Spleen (tissue), 11 donors: ENCODE measurements around the gene FOXK2. TPM values are rescaled to one million over a fixed set of nuclear protein-coding genes. Genes with fewer than 3 reads are reported as not detected.

Experiments
- DNase-seq: peaks from one replicate; pipeline ENCODE4 v3.0.0-alpha.2; 2020
- H3K27ac ChIP-seq, 8 donors: fragments of 200-600 bp; sonication (generic) in 7 of 8; 1 replicate in 4 of 8; 2 replicates in 4 of 8; pipeline versions ENCODE4 v1.5.0 to v1.8.0; 2016 to 2021; ENCODE audit warnings: inconsistent platforms in 4 of 8, mild to moderate bottlenecking in 4 of 8, moderate library complexity in 1 of 8
- H3K27me3 ChIP-seq, 7 donors: fragments of 200-600 bp; sonication (generic) in 6 of 7; replicated peaks in 1 of 7; 1 replicate in 4 of 7; 2 replicates in 3 of 7; pipeline versions ENCODE4 v1.5.0 to v1.8.0; 2016 to 2021; ENCODE audit warnings: inconsistent platforms in 3 of 7, mild to moderate bottlenecking in 1 of 7
- H3K36me3 ChIP-seq, 6 donors: fragments of 200-600 bp; sonication (generic) in 5 of 6; 1 replicate in 4 of 6; 2 replicates in 2 of 6; pipeline versions ENCODE4 v1.5.0 to v1.8.0; 2016 to 2021; ENCODE audit warnings: inconsistent platforms in 2 of 6
- H3K4me1 ChIP-seq, 6 donors: fragments of 200-600 bp; sonication (generic) in 5 of 6; 1 replicate in 3 of 6; 2 replicates in 3 of 6; pipeline versions ENCODE4 v1.5.0 to v1.8.0; 2016 to 2021; ENCODE audit warnings: inconsistent platforms in 3 of 6
- H3K4me3 ChIP-seq, 8 donors: fragments of 200-600 bp; sonication (generic) in 7 of 8; 1 replicate in 4 of 8; 2 replicates in 4 of 8; pipeline versions ENCODE4 v1.5.0 to v1.8.0; 2016 to 2021; ENCODE audit warnings: inconsistent platforms in 4 of 8, mild to moderate bottlenecking in 4 of 8, moderate library complexity in 2 of 8
- H3K9me3 ChIP-seq, 8 donors: fragments of 200-600 bp; sonication (generic) in 7 of 8; 1 replicate in 4 of 8; 2 replicates in 4 of 8; pipeline versions ENCODE4 v1.5.0 to v1.8.0; 2016 to 2021; ENCODE audit warnings: inconsistent platforms in 4 of 8
- POLR2A ChIP-seq, 3 donors: fragments of 450-650 bp; IDR thresholded peaks; one replicate each; pipeline ENCODE4 v1.5.1; 2017; ENCODE audit warnings: antibody characterized with exemption in 3 of 3, mild to moderate bottlenecking in 1 of 3
- POLR2AphosphoS5 ChIP-seq, 3 donors: sonication (generic); formaldehyde crosslinking; IDR thresholded peaks; one replicate each; pipeline ENCODE4 v1.5.1; 2017; ENCODE audit warnings: antibody characterized with exemption in 3 of 3
- WGBS, 5 donors: extraction: QIAGEN DNeasy Blood & Tissue Kit in 3 of 5; methylation state at CpG; one replicate each; pipeline versions ENCODE4 v1.1.5 to v1.1.7; 2013 to 2018; 5-methylcytosine and 5-hydroxymethylcytosine counted together
- intact Hi-C: fragments of 100-400 bp; cut with DNase I; formaldehyde crosslinking; loops from one replicate; pipeline ENCODE4 v1.15.0; 2023; ENCODE audit warnings: low total_unique reads
- polyA plus RNA-seq, 3 donors: library from polyadenylated mRNA; stranded (reverse); fragments of 200-250 nt; gene quantifications; one replicate each; pipeline ENCODE4 v1.2.1, GENCODE V29; 2013
- total RNA-seq, 7 donors: library from RNA; depleted of rRNA in 3 of 7; stranded (reverse); fragments of >200 nt in 3 of 7; fragmentation: NEBNext Ultra II Directional in 4 of 7; extraction: Animal tissue kit (Norgen Biotek cat#: 25700) in 4 of 7; gene quantifications; one replicate each; pipeline versions ENCODE4 v1.1.0 to v1.2.1, GENCODE V29; 2016 to 2021
- TF ChIP-seq, protein P1 (sequence below), 11 experiments: fragments of 200-600 bp in 7 of 11; fragments of 450-650 bp in 4 of 11; sonication (generic) in 4 of 11; IDR thresholded peaks in 8 of 11; conservative IDR thresholded peaks in 3 of 11; 1 replicate in 7 of 11; 2 replicates in 4 of 11; pipeline versions ENCODE4 v1.4.0 to v1.8.0; 2016 to 2021; ENCODE audit warnings: antibody characterized with exemption in 11 of 11, inconsistent platforms in 4 of 11, mild to moderate bottlenecking in 1 of 11
- donor health status: healthy with polysubstance abuse.
- donor health status: DM: no; HTN: no; CAD: no; lungs with moderate emphysema.
- donor health status: DM: no; HTN: no; CAD: no.
- donor health status: Bipolar disorder and iron deficiency.
- donor health status: healthy.
- donor health status: DM: no; HTN: no; CAD: no.
- donor health status: DM: yes; HTN: yes; CAD: no.

The FOXK2 gene
- total and polyA plus RNA-seq, 10 donors, result 10.4 to 55.1 (median 45.2) TPM

DNA sequence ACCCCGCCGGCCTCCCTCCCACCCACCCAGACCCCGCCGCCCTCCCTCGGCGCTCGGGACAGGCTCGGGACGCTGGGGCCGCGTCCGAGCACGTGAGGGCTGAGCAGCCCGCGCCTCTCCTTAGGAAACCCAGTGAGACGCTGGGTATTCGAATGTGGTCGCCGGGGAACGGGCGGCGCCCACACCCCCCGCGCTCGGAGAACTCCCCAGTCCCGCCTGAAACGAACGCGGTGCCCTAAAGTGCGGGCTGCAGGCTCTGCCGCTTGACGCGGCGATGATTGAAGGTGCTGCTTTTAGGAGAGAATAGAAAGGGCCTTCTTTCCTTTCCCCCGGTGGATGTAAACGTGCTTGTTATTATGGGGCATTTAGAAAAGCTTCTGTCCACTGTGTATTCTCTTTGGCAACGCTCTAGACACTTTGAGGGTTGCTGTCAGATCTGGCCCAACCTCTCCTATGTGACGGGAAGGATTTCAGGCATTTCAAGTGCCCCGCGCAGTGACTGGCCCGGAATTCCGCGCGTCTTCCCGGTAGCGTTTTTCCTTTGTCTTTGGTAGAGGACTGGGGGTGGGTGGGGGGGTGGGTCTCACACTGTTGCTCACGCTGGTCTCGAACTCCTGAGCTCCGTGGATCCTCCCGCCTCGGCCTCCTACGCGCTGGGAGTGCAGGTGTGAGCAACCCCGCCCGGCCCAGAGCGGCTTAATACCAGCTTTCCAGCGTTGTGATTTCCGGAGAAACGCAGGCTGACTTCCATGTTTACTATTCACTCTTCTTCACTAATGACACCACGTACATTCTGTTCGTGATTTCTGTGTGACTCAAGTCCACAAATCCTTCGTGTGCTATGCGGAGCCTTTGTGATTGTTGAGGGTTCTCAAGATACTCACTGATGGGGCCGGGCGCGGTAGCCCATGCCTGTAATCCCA lies 21.8 kb upstream of the FOXK2 start:
- H3K27ac ChIP-seq, result peak overlapping the region; percentile 39 to 92 (median 86)
- H3K36me3 ChIP-seq, result no peaks in the 10 kb centered on the region
- DNase-seq, result peak; percentile 85
- intact Hi-C loops, result loop anchor here (10.0 kb wide), 1 partner anchor 57 kb away; no protein-coding TSS in a partner anchor
- H3K4me1 ChIP-seq, result peaks cover 5 to 55% (median 44%) of the 10 kb centered on the region in 6 donors
- H3K27me3 ChIP-seq, result no peaks in the 10 kb centered on the region
- 8 to 16% (median 9%) methylated on average over 29 to 66 of the region's 66 CpGs for WGBS, 5 donors
- peak overlapping the region; percentile 15 to 85 (median 65) for H3K4me3 ChIP-seq
- no peak for TF ChIP-seq POLR2A (IDR thresholded peaks at IDR 0.05)
- TF ChIP-seq, protein P1, sequence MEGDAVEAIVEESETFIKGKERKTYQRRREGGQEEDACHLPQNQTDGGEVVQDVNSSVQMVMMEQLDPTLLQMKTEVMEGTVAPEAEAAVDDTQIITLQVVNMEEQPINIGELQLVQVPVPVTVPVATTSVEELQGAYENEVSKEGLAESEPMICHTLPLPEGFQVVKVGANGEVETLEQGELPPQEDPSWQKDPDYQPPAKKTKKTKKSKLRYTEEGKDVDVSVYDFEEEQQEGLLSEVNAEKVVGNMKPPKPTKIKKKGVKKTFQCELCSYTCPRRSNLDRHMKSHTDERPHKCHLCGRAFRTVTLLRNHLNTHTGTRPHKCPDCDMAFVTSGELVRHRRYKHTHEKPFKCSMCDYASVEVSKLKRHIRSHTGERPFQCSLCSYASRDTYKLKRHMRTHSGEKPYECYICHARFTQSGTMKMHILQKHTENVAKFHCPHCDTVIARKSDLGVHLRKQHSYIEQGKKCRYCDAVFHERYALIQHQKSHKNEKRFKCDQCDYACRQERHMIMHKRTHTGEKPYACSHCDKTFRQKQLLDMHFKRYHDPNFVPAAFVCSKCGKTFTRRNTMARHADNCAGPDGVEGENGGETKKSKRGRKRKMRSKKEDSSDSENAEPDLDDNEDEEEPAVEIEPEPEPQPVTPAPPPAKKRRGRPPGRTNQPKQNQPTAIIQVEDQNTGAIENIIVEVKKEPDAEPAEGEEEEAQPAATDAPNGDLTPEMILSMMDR (IDR thresholded peaks at IDR 0.05 in 8 of 11, conservative IDR thresholded peaks at IDR 0.05 in 3 of 11), result no peak
- no peak for TF ChIP-seq POLR2AphosphoS5 (IDR thresholded peaks at IDR 0.05)
- no peaks in the 10 kb centered on the region for H3K9me3 ChIP-seq

DNA sequence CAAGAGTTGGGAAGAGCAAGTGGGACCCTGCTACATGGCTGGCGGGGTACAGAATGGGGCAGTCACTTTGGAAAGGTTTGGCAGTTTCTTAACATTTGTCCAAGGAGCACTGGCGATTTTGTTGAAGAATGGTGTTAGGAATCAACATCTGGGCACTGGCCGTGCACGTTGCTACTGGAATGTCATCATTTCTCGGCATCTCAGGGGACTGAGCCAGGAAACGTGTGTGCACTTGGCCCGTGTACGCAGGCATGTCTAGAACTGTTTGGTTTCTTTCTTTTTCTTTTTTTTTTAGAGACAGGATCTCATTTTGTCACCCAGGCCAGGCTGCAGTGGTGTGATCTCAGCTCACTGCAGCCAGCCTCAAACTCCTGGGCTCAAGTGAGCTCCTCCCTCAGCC lies 17.3 kb upstream of the FOXK2 start:
- H3K4me3 ChIP-seq, result no peak overlapping the region
- no peak for DNase-seq
- H3K4me1 ChIP-seq, result peaks cover 0 to 28% (median 17%) of the 10 kb centered on the region in 6 donors
- H3K36me3 ChIP-seq, result no peaks in the 10 kb centered on the region
- WGBS, 5 donors, result 59 to 71% (median 61%) methylated on average over 8 of the region's 8 CpGs
- intact Hi-C loops, result no loop called here
- no peaks in the 10 kb centered on the region for H3K27me3 ChIP-seq
- H3K27ac ChIP-seq, result no peak overlapping the region
- no peak for TF ChIP-seq POLR2A (IDR thresholded peaks at IDR 0.05)
- TF ChIP-seq POLR2AphosphoS5 (IDR thresholded peaks at IDR 0.05), result no peak
- TF ChIP-seq, protein P1 (IDR thresholded peaks at IDR 0.05 in 8 of 11, conservative IDR thresholded peaks at IDR 0.05 in 3 of 11), result no peak
- no peaks in the 10 kb centered on the region for H3K9me3 ChIP-seq

- DNase-seq, result no peak
- no peak for TF ChIP-seq POLR2A (IDR thresholded peaks at IDR 0.05)
- Histone ChIP-seq H3K27ac (no peak overlapping the region), H3K4me1 (peaks cover 0 to 20% (median 10%) of the 10 kb centered on the region in 6 donors), H3K27me3 (no peaks in the 10 kb centered on the region), H3K36me3 (no peaks in the 10 kb centered on the region), H3K4me3 (no peak overlapping the region), H3K9me3 (no peaks in the 10 kb centered on the region)
- intact Hi-C loops, result no loop called here
- WGBS, 5 donors, result 75 to 92% (median 86%) methylated on average over 10 to 12 of the region's 12 CpGs
Observed at GRCh38 chr17:82503094-82503727, 16.3 kb upstream of the FOXK2 start.

DNA sequence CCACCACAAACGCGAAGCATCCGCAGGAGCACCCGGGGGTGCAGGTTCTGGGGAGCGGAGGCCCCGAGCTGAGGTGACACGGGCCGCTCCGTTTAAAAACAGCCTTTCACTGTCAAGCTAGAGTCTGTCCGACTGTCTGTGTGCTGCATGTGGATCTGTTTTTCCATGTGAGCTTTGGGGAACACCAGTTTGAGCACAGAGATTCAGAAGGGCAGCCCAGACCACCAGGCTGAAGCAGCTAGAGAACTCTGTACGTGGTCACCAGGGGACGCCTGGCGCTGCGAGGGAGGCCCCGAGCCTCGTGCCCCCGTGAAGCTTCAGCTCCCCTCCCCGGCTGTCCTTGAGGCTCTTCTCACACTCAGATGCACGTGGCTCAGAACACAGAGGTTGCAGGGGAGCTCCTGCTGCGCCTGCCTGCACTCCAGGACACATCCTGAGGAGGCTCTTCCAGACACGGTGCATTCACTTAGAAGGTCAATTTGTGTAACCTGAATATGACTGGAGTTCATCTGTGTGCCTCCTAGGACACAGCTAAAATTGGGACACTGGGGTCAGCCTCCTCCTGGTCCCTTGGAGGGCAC lies 15.7 kb upstream of the FOXK2 start:
- DNase-seq, result no peak
- TF ChIP-seq POLR2A (IDR thresholded peaks at IDR 0.05) (no peak), POLR2AphosphoS5 (IDR thresholded peaks at IDR 0.05) (no peak)
- TF ChIP-seq, protein P1 (IDR thresholded peaks at IDR 0.05 in 8 of 11, conservative IDR thresholded peaks at IDR 0.05 in 3 of 11), result no peak
- no peak overlapping the region for H3K27ac ChIP-seq
- no peaks in the 10 kb centered on the region for H3K27me3 ChIP-seq
- no peaks in the 10 kb centered on the region for H3K9me3 ChIP-seq
- H3K4me1 ChIP-seq, result peaks cover 0 to 14% (median 4%) of the 10 kb centered on the region in 6 donors
- no peaks in the 10 kb centered on the region for H3K36me3 ChIP-seq
- WGBS, 5 donors, result 80 to 86% (median 82%) methylated on average over 11 to 21 of the region's 21 CpGs
- intact Hi-C loops, result no loop called here
- no peak overlapping the region for H3K4me3 ChIP-seq
